ENCODE measurements around the gene ARHGEF12. TPM values are rescaled to one million over a fixed set of nuclear protein-coding genes. Genes with fewer than 3 reads are reported as not detected.

Gene ARHGEF12
- total RNA-seq, 2 donors from 2014 or later = 113 to 132 TPM

DNA sequence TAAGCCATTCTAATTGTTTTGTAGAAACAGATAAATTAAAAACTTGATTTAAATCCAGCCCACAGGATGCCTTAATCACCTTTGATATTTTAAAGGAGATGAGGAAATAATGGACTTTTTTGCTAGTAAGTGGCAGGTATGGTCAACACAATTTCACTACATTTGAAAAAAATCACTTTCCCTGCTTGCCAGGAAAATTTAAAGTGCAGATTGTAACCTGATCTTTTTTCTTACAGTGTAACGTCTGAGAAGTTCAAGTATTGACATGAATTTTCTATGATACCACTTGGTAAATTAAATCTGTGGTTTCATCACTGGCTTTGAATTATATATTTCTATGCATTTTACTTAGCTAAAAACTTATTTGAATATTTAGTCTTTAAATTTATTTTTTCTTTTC is 65.3 kb downstream of the ARHGEF12 start:
- Histone ChIP-seq H3K27ac (no peak overlapping the region), H3K4me3 (no peak overlapping the region), H3K36me3 (no peaks in the 10 kb centered on the region), H3K4me1 (ENCODE audit: control insufficient read depth in 1 of 2, low read depth in 2 of 2) (peaks cover 26 to 35% of the 10 kb centered on the region in 2 donors), H3K27me3 (replicated peaks; ENCODE audit: insufficient read depth) (no peaks in the 10 kb centered on the region), H3K9me3 (no peaks in the 10 kb centered on the region)
- TF ChIP-seq, protein P1, sequence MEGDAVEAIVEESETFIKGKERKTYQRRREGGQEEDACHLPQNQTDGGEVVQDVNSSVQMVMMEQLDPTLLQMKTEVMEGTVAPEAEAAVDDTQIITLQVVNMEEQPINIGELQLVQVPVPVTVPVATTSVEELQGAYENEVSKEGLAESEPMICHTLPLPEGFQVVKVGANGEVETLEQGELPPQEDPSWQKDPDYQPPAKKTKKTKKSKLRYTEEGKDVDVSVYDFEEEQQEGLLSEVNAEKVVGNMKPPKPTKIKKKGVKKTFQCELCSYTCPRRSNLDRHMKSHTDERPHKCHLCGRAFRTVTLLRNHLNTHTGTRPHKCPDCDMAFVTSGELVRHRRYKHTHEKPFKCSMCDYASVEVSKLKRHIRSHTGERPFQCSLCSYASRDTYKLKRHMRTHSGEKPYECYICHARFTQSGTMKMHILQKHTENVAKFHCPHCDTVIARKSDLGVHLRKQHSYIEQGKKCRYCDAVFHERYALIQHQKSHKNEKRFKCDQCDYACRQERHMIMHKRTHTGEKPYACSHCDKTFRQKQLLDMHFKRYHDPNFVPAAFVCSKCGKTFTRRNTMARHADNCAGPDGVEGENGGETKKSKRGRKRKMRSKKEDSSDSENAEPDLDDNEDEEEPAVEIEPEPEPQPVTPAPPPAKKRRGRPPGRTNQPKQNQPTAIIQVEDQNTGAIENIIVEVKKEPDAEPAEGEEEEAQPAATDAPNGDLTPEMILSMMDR (IDR thresholded peaks at IDR 0.05) = no peak
- ATAC-seq (ENCODE audit: insufficient number of reproducible peaks, low FRiP score, low read depth) (no peak), DNase-seq (ENCODE audit: low spot score) (no peak)

DNA sequence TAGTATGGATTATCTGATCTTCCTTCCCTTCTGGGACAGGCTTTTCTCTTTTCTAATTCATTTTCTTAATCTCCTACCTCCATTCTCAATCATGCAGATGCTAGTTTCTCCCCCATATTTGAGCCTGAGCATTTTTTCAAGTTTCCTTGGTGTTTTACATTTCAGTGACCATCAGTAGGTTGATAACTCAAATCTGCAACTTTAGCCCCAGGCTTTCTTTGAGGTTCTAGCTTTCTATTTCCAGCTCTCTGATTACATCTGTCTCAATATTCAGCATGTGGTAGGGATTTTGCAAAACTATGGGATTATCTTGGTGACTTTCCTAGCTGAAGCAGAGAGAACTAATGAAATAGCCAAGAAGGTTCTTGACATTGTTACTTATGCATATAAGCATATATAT is 67.8 kb downstream of the ARHGEF12 start:
- no peak for ATAC-seq (ENCODE audit: insufficient number of reproducible peaks, low FRiP score, low read depth)

DNA sequence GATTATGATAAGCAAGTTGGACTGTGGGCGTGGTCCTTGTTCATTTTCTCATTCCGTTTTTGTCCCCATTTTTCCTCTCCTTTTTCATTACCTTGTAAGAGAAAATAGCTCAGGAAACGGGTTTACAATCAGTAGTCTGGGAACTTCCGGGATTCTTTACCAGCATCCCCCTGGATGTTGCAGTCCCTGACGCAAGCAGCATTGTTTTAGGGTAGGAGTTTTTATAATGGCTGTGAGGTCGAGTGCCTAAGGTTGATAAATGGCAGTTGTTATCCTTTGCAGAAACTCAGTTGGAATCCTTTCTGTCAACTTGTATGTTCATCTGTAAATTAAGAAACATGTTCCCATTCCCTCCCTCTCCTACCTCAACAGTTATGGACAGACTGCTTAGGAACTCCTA is 68.3 kb downstream of the ARHGEF12 start:
- ATAC-seq (ENCODE audit: insufficient number of reproducible peaks, low FRiP score, low read depth) = no peak
- TF ChIP-seq, protein P1 (IDR thresholded peaks at IDR 0.05) = no peak
- no peaks in the 10 kb centered on the region for H3K9me3 ChIP-seq

More for the DNA sequence above, 67.8 kb downstream of the ARHGEF12 start:
- TF ChIP-seq, protein P1 (IDR thresholded peaks at IDR 0.05) = no peak
- Histone ChIP-seq H3K27ac (no peak overlapping the region), H3K9me3 (no peaks in the 10 kb centered on the region), H3K36me3 (no peaks in the 10 kb centered on the region), H3K27me3 (replicated peaks; ENCODE audit: insufficient read depth) (no peaks in the 10 kb centered on the region), H3K4me1 (ENCODE audit: control insufficient read depth in 1 of 2, low read depth in 2 of 2) (peaks cover 19 to 25% of the 10 kb centered on the region in 2 donors), H3K4me3 (no peak overlapping the region)
- no peak for DNase-seq (ENCODE audit: low spot score)

DNA sequence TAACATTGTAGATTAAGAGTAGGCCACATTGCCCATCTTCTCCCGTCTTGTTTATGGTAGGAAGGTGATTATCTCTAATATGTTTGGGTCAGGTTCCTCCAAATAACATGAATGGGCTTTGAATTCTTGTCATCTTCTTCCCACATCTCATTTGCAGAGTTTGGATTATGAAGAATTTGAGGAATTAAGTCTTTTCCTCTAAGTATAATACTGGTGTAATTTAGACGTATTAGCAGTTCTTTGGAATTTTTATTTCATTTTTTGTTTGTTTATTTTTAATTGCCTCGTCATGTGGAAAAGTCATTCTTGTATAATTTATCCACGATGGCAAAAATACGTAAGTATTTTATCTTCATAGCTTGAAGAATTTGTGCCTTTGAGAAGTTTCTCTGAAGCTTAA is 73.4 kb downstream of the ARHGEF12 start:
- no peaks in the 10 kb centered on the region for H3K36me3 ChIP-seq
- no peak overlapping the region for H3K27ac ChIP-seq
- peaks cover 7 to 8% of the 10 kb centered on the region in 2 donors for H3K4me1 ChIP-seq (ENCODE audit: control insufficient read depth in 1 of 2, low read depth in 2 of 2)
- DNase-seq (ENCODE audit: low spot score) (no peak), ATAC-seq (ENCODE audit: insufficient number of reproducible peaks, low FRiP score, low read depth) (no peak)
- H3K27me3 ChIP-seq (replicated peaks; ENCODE audit: insufficient read depth) = no peaks in the 10 kb centered on the region
- TF ChIP-seq, protein P1 (IDR thresholded peaks at IDR 0.05) = no peak
- no peaks in the 10 kb centered on the region for H3K9me3 ChIP-seq
- H3K4me3 ChIP-seq = no peak overlapping the region

More for the DNA sequence above, 68.3 kb downstream of the ARHGEF12 start:
- DNase-seq (ENCODE audit: low spot score) = no peak
- Histone ChIP-seq H3K4me1 (ENCODE audit: control insufficient read depth in 1 of 2, low read depth in 2 of 2) (peaks cover 16 to 22% of the 10 kb centered on the region in 2 donors), H3K27me3 (replicated peaks; ENCODE audit: insufficient read depth) (no peaks in the 10 kb centered on the region), H3K36me3 (no peaks in the 10 kb centered on the region), H3K4me3 (no peak overlapping the region), H3K27ac (no peak overlapping the region)

DNA sequence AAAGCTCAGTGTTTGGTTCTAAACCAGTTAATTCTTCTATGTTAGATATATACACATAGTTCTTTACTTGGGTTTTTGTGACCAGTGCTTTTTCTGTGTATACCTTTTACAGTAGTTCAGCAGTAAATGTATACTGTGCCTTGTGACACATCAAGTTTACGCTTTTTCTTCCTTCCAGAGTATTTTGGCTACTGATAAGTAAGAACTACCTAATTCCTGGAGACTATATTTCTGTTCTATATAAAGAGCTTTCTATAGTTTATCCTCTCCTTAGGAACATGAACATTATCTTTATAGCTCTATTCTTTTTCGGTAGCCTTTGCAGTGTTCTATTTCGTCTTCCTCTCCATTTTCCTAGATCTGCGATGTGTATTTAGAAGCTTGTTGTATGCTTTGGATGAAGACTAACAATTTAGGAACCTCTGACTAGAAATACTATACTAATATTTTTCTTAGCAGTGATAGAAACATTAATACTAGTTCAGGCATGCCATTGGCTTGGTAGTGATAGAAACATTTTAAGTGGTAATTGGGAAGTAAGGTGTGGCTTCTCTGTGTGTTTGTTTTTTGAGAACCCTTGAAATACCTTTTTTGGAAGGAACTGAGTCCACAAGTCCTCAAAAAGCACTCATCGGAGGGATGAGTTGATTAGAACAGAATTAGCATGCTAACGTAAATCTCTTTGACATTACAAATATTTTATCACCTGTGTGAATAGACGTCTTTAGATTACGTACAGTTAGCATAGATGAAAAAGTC is 74.6 kb downstream of the ARHGEF12 start:
- no peak overlapping the region for H3K27ac ChIP-seq
- TF ChIP-seq, protein P1 (IDR thresholded peaks at IDR 0.05) = no peak
- no peaks in the 10 kb centered on the region for H3K36me3 ChIP-seq
- H3K4me1 ChIP-seq (ENCODE audit: control insufficient read depth in 1 of 2, low read depth in 2 of 2) = peaks cover 7 to 8% of the 10 kb centered on the region in 2 donors
- no peaks in the 10 kb centered on the region for H3K27me3 ChIP-seq (replicated peaks; ENCODE audit: insufficient read depth)
- H3K9me3 ChIP-seq = no peaks in the 10 kb centered on the region
- DNase-seq (ENCODE audit: low spot score) (no peak), ATAC-seq (ENCODE audit: insufficient number of reproducible peaks, low FRiP score, low read depth) (no peak)
- no peak overlapping the region for H3K4me3 ChIP-seq
